HG02973 (cell line): ENCODE measurements around the gene USP49.
A peak's percentile ranks its signal among the peaks of the same experiment; 100 is the strongest.
"Not testable (repeated sequence)": the region's sequence is repeated elsewhere in the genome, so short reads cannot be mapped to it uniquely, and the experiment has no call there.

Experiments used
- ATAC-seq: cut with Tn5 transposase; IDR thresholded peaks from one replicate; pipeline ENCODE4 v1.9.1; 2021; ENCODE audit warnings: moderate library complexity; ENCODE audit not compliant: unreplicated experiment

The USP49 gene

GRCh38 chr6:41814629-41815028 is 80.5 kb downstream of the USP49 start:
- no peak for ATAC-seq

- ATAC-seq: no peak
Observed at GRCh38 chr6:41813956-41814355, 81.2 kb downstream of the USP49 start.

DNA sequence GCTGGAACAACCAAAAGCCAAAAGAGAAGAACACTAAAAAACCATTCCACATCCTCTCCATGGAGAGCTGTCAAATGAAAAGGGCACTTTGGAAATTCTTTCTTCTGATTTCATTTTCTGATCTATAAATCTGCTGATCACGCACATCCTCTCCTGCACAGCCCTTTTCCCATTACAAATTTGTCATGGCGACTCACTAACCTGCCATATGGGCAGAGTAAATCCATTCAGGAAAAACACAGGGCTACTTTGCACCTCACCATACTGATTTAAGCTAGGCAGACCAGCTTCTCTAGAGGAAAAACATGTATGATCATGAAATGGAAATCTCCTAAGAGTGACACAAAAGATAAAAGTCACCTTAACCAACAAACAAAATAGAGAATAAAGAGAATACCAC is 81.7 kb downstream of the USP49 start:
- ATAC-seq: no peak

- not testable (repeated sequence) for ATAC-seq
Observed at GRCh38 chr6:41811946-41812345, 83.2 kb downstream of the USP49 start.

DNA sequence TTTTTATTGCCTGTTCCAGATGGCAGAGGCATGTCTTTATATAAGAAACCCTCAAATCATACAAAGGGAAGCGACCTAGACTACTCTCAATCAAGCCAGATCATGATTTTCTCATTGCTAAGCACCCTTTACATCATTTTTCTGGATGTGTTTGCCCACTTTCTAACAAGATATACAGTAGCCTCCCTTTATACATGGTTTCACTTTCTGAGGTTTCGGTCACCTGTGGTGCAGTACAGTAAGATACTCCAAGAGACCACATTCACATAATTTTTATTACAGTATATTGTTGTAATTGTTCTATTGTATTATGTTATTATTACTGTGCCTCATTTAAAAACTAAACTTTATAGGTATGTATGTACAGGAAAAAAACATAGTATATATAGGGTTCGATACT is 84.1 kb downstream of the USP49 start:
- no peak for ATAC-seq

GRCh38 chr6:41805830-41806774 is 89.1 kb downstream of the USP49 start:
- no peak for ATAC-seq

DNA sequence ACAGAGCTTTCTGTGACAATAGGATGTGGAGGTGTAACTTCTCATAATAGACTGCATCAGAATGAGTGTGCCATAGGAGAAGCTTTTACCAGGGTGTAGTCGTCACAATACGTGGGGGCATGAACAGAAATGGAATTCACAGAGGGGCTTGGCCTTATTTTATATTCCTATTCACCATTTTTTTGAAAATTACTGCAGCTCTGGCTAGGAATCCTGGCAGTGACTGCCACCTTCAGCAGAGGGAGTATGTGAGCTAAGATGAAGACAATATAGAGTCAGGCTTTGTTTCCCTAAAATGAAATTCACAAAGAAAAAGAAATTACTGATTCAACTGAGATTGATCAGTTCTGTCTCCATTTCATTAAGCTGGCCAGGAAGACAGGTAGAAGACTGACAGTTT is 93.8 kb downstream of the USP49 start:
- ATAC-seq: no peak

DNA sequence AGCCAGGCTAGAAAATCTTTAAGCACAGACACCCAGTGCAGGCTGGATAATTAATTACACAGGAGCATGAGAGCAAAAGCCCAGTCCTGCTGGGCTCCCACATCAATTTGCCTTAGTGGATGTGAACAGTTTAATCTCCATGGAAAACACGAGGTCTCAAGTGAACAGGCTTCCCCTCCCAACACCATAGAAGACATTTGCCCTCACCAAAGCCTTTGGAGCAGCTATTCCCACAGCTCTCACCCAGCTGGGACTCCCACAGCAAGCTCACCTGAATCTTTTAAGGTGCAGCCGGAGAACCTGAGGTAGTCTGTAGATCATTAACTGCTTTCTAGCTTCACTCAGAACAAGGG is 95.6 kb downstream of the USP49 start:
- no peak for ATAC-seq

GRCh38 chr6:41798901-41799558 is 96.1 kb downstream of the USP49 start:
- ATAC-seq: no peak

- ATAC-seq: no peak
Observed at GRCh38 chr6:41796474-41796873, 98.7 kb downstream of the USP49 start.

DNA sequence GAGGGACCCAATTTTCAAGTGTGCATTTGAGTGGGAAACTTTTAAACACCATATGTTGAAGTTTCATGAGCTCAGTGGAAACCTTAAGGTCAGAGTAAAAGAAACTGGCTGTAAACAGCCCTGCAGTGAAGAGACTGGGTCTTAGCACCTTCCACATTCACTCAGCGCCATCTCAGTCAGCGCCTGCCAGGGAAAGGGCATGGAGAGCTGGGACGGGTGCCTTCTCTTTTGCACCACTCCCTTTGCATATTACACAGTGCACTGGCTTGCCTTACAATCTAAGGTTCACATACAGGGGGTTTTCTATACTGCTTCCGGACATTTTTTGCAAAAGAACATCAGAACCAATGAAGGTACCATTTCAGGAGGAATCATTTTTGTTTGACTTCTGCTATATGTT is 103.2 kb downstream of the USP49 start:
- ATAC-seq: no peak

DNA sequence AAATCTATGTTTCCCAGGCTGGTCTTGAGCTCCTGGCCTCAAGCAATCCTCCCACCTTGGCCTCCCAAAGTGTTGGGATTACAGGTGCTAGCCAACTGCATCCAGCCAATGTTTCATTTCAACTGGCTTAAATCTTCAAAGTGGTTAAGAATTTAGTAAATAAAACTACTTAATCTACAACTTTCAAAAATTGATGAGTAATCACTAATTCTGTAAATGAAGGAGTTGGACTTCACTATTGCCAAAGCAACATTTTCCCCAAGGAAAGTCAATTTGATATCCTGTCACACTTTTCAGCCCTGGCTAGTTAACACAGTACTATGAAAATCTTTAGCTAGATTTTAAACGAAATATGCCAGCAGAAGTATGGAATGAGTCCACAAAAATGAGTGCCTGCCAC is 103.9 kb downstream of the USP49 start:
- ATAC-seq: no peak

- ATAC-seq: no peak
Observed at GRCh38 chr6:41790045-41790444, 105.1 kb downstream of the USP49 start.

- ATAC-seq: no peak
Observed at GRCh38 chr6:41789390-41789724, 105.8 kb downstream of the USP49 start.

DNA sequence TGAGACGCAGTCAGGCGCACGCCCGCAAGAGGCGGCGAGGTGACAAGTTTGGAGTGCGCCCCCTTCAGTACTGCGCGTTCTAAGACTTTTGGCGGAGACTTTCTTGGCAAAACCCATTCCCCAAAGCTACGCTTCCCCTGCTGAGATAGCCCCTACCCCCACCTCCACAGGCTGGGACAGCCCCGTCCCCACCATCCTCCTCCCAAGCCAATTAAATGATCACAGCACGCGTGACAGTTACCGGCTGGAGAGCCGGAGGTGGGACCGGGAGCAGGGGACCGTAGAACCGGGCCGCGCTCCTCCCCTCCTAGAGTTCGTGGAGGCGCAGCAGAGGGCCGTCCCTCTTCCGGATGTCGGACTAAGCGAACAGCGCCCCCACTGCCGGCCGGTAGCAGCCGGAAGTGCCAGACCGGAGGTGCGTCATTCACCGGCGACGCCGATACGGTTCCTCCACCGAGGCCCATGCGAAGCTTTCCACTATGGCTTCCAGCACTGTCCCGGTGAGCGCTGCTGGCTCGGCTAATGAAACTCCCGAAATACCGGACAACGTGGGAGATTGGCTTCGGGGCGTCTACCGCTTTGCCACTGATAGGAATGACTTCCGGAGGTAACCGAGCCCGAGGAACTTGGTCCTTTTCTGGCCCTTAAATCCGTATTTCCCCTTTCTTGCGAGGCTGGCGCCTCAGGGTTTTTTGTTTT is 107.8 kb downstream of the USP49 start, which contains the start of gene TOMM6:
TSS of gene TOMM6 (plus strand) at position 476 of the 699 bp plus-strand sequence. CDS start at position 480, 4 bp downstream.
- ATAC-seq: peak; percentile 70

GRCh38 chr6:41786451-41787218 is 108.5 kb downstream of the USP49 start:
- peak; percentile 49 for ATAC-seq

GRCh38 chr6:41785689-41786450 is 109.3 kb downstream of the USP49 start:
- ATAC-seq: no peak

DNA sequence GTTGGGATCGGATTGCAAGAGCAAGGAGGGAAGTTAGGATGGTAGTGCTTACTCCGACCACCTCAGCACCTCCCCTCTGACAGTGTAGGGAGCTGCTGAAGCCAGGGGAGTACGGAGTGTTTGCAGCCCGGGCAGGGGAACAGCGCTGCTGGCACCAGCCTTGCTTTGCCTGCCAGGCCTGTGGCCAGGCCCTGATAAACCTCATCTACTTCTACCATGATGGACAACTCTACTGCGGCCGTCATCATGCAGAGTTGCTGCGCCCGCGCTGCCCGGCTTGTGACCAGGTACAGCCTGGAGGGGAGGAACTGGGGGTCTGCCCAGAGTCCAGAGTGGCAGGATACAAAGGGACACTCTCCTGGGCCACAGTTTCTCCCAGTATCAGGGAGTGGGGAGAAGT is 109.9 kb downstream of the USP49 start:
- ATAC-seq: no peak

DNA sequence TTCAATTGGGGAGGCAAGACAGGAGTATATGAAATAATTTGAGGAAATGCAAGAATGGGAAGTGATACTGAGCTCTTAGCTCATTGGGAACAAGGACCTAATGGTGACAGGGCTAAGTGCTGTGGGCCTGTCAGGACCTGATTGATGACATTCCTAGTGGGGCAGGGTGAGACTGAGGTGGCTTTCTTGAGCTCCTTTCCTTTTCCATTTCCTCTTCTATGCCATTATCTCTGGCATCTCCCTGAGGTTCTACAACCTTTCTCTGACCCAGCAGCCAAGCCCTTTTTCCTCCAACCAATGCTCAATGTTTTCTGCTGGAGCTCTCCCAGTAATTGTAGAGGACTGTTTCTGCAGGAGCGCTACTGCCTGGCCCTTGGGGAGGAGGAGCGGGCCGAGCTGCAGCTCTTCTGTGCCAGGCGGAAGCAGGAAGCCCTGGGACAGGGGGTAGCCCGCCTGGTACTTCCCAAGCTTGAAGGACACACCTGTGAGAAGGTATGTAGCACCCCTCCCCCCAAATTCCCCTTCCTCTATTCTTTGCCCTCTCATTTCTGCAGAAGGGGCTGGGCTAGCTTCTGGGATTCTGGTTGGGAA is 110.5 kb downstream of the USP49 start:
- no peak for ATAC-seq
